Uterus (tissue), 2 donors: ENCODE measurements around the gene GJB5.

Experiments used
- CTCF ChIP-seq, 4 experiments: fragments of 200-600 bp in 2 of 4; fragments of 450-650 bp in 2 of 4; sonication (generic) in 2 of 4; IDR thresholded peaks; one replicate each; pipeline ENCODE4 v1.5.1; 2016 to 2019; ENCODE audit warnings: antibody characterized with exemption in 4 of 4, mild to moderate bottlenecking in 2 of 4, moderate library complexity in 1 of 4
- POLR2A ChIP-seq, 2 donors: fragments of 450-650 bp; IDR thresholded peaks; one replicate each; pipeline ENCODE4 v1.6.1; 2016; ENCODE audit warnings: antibody characterized with exemption in 2 of 2, mild to moderate bottlenecking in 1 of 2, moderate library complexity in 1 of 2

DNA sequence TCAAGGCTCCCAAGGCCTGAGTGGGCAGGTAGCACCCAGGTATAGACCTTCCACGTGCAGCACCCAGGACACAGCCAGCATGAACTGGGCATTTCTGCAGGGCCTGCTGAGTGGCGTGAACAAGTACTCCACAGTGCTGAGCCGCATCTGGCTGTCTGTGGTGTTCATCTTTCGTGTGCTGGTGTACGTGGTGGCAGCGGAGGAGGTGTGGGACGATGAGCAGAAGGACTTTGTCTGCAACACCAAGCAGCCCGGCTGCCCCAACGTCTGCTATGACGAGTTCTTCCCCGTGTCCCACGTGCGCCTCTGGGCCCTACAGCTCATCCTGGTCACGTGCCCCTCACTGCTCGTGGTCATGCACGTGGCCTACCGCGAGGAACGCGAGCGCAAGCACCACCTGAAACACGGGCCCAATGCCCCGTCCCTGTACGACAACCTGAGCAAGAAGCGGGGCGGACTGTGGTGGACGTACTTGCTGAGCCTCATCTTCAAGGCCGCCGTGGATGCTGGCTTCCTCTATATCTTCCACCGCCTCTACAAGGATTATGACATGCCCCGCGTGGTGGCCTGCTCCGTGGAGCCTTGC, 6.4 kb downstream of the GJB5 start:
- no peak for TF ChIP-seq CTCF (IDR thresholded peaks at IDR 0.05)
- no peak for TF ChIP-seq POLR2A (IDR thresholded peaks at IDR 0.05)
